ENCODE results near the gene BRI3BP. TPM values are rescaled to one million over a fixed set of nuclear protein-coding genes. Genes with fewer than 3 reads are reported as not detected.
"Not testable (repeated sequence)": the region's sequence is repeated elsewhere in the genome, so short reads cannot be mapped to it uniquely, and the experiment has no call there.

The BRI3BP gene
- total and polyA plus RNA-seq, 11 donors = 1.1 to 5.3 (median 3.6) TPM

- peaks cover 0 to 4% (median 0%) of the 10 kb centered on the region in 9 donors for H3K27me3 ChIP-seq
- no peaks in the 10 kb centered on the region for H3K4me1 ChIP-seq
- no peak overlapping the region for H3K27ac ChIP-seq
- H3K4me3 ChIP-seq = no peak overlapping the region
- no peak for TF ChIP-seq CTCF (IDR thresholded peaks at IDR 0.05)
- TF ChIP-seq POLR2A (IDR thresholded peaks at IDR 0.05) = no peak
- 88 to 93% (median 89%) methylated on average over 14 of the region's 14 CpGs for WGBS, 4 donors
- no peaks in the 10 kb centered on the region for H3K9me3 ChIP-seq
- no peaks in the 10 kb centered on the region for H3K36me3 ChIP-seq
- no peak for ATAC-seq
- no peak for DNase-seq
- intact Hi-C loops (cut with DNase I) = no loop called here
Observed at GRCh38 chr12:125056306-125056705, 62.9 kb downstream of the BRI3BP start.

- H3K4me3 ChIP-seq = no peak overlapping the region
- intact Hi-C loops (cut with DNase I) = no loop called here
- no peak for TF ChIP-seq POLR2A (IDR thresholded peaks at IDR 0.05)
- no peak for TF ChIP-seq CTCF (IDR thresholded peaks at IDR 0.05)
- DNase-seq (no peak), ATAC-seq (no peak)
- WGBS, 4 donors = 83 to 91% (median 85%) methylated on average over 3 to 5 of the region's 5 CpGs
- peaks cover 0 to 4% (median 0%) of the 10 kb centered on the region in 9 donors for H3K27me3 ChIP-seq
- H3K4me1 ChIP-seq = no peaks in the 10 kb centered on the region
- no peak overlapping the region for H3K27ac ChIP-seq
- H3K36me3 ChIP-seq = no peaks in the 10 kb centered on the region
- H3K9me3 ChIP-seq = no peaks in the 10 kb centered on the region
Observed at GRCh38 chr12:125057708-125058107, 64.3 kb downstream of the BRI3BP start.

- no peak overlapping the region for H3K27ac ChIP-seq
- TF ChIP-seq CTCF (IDR thresholded peaks at IDR 0.05) (no peak), POLR2A (IDR thresholded peaks at IDR 0.05) (no peak)
- DNase-seq (no peak), ATAC-seq (no peak)
- H3K9me3 ChIP-seq = no peaks in the 10 kb centered on the region
- WGBS, 4 donors = 94 to 97% (median 95%) methylated on average over 3 of the region's 3 CpGs
- no peaks in the 10 kb centered on the region for H3K36me3 ChIP-seq
- no peak overlapping the region for H3K4me3 ChIP-seq
- peaks cover 0 to 15% (median 11%) of the 10 kb centered on the region in 12 donors for H3K4me1 ChIP-seq
- intact Hi-C loops (cut with DNase I) = loop anchor here in 1 of 10 donors (10.0 kb wide), 1 partner anchor 66 kb away; the partner anchor contains the start of gene BRI3BP
- peaks cover 0 to 4% (median 0%) of the 10 kb centered on the region in 9 donors for H3K27me3 ChIP-seq
Observed at GRCh38 chr12:125061229-125061628, 67.8 kb downstream of the BRI3BP start.

- 84 to 88% (median 86%) methylated on average over 4 of the region's 4 CpGs for WGBS, 4 donors
- H3K27ac ChIP-seq, DNase-seq, H3K27me3 ChIP-seq, ATAC-seq, H3K36me3 ChIP-seq, H3K4me3 ChIP-seq, H3K9me3 ChIP-seq: not testable (repeated sequence)
- peaks cover 0 to 30% (median 12%) of the 10 kb centered on the region in 12 donors for H3K4me1 ChIP-seq
- intact Hi-C loops (cut with DNase I) = loop anchor here in 1 of 10 donors (10.0 kb wide), 1 partner anchor 69 kb away; the partner anchor contains the start of gene BRI3BP
Observed at GRCh38 chr12:125063522-125063921, 70.1 kb downstream of the BRI3BP start.

GRCh38 chr12:125064492-125064891 lies 71.0 kb downstream of the BRI3BP start:
- WGBS, 4 donors = 48 to 74% (median 59%) methylated on average over 5 of the region's 5 CpGs
- ATAC-seq (no peak), DNase-seq (no peak)
- H3K27ac ChIP-seq = no peak overlapping the region
- H3K36me3 ChIP-seq = no peaks in the 10 kb centered on the region
- H3K4me1 ChIP-seq = peaks cover 0 to 38% (median 16%) of the 10 kb centered on the region in 12 donors
- intact Hi-C loops (cut with DNase I) = loop anchor here in 3 of 10 donors (2.0 to 10.0 kb wide), 2 partner anchors 16 to 70 kb away; partner anchors contain the start of gene BRI3BP (in 1 of the 3)
- peak overlapping the region in 11 of 12 donors; percentile 45 to 97 (median 91) for H3K4me3 ChIP-seq
- TF ChIP-seq CTCF (IDR thresholded peaks at IDR 0.05) (no peak), POLR2A (IDR thresholded peaks at IDR 0.05) (no peak)
- H3K9me3 ChIP-seq = no peaks in the 10 kb centered on the region
- H3K27me3 ChIP-seq = peaks cover 0 to 4% (median 0%) of the 10 kb centered on the region in 9 donors
